GM06990 (cell line): ENCODE measurements around the gene MSX2.

Experiments
- DNase-seq: peaks from one replicate; pipeline ENCODE4 v3.0.0-alpha.2; 2011; ENCODE audit not compliant: insufficient read length; ENCODE audit errors: extremely low read depth
- H3K27me3 ChIP-seq: replicated peaks from 2 replicates; pipeline ENCODE4 v1.6.0; 2011; ENCODE audit warnings: low read length; ENCODE audit not compliant: control insufficient read depth, insufficient read depth
- H3K36me3 ChIP-seq: 2 replicates; pipeline ENCODE4 v1.5.1; 2011; ENCODE audit warnings: low read length; ENCODE audit not compliant: control insufficient read depth, insufficient read depth
- H3K4me3 ChIP-seq: replicated peaks from 2 replicates; pipeline ENCODE4 v1.5.1; 2011; ENCODE audit warnings: low read depth, mild to moderate bottlenecking, control low read depth, low read length
- CTCF ChIP-seq: IDR thresholded peaks from 2 replicates; pipeline ENCODE4 v1.5.1; 2011; ENCODE audit warnings: low read length, control low read depth, mild to moderate bottlenecking, inconsistent platforms; ENCODE audit not compliant: insufficient read depth, poor library complexity, severe bottlenecking

The MSX2 gene

GRCh38 chr5:174734571-174735497, 10.5 kb downstream of the MSX2 start:
- H3K4me3 ChIP-seq = no peak overlapping the region
- no peak for DNase-seq
- no peak for TF ChIP-seq CTCF
- no peaks in the 10 kb centered on the region for H3K36me3 ChIP-seq
- H3K27me3 ChIP-seq = no peaks in the 10 kb centered on the region; the same call in 1 of the 2 replicates

- no peak overlapping the region for H3K4me3 ChIP-seq
- TF ChIP-seq CTCF = peak; percentile 21
- no peaks in the 10 kb centered on the region; the same call in 1 of the 2 replicates for H3K27me3 ChIP-seq
- H3K36me3 ChIP-seq = no peaks in the 10 kb centered on the region
- DNase-seq = no peak
Measured at GRCh38 chr5:174735498-174736330, 11.3 kb downstream of the MSX2 start.

GRCh38 chr5:174736331-174736721, 11.9 kb downstream of the MSX2 start:
- no peaks in the 10 kb centered on the region; the same call in 1 of the 2 replicates for H3K27me3 ChIP-seq
- H3K4me3 ChIP-seq = no peak overlapping the region
- TF ChIP-seq CTCF = no peak
- DNase-seq = no peak
- no peaks in the 10 kb centered on the region for H3K36me3 ChIP-seq

- DNase-seq = no peak
- no peak for TF ChIP-seq CTCF
- Histone ChIP-seq H3K36me3 (no peaks in the 10 kb centered on the region), H3K27me3 (no peaks in the 10 kb centered on the region; the same call in 1 of the 2 replicates), H3K4me3 (no peak overlapping the region)
Measured at GRCh38 chr5:174736777-174737176, 12.4 kb downstream of the MSX2 start.

- DNase-seq = no peak
- Histone ChIP-seq H3K27me3 (no peaks in the 10 kb centered on the region), H3K4me3 (no peak overlapping the region), H3K36me3 (no peaks in the 10 kb centered on the region)
- TF ChIP-seq CTCF = no peak
Measured at GRCh38 chr5:174737330-174737729, 12.9 kb downstream of the MSX2 start.
